Ascending aorta (tissue), 2 donors: Measurements from ENCODE around the gene HOXA13. TPM values are rescaled to one million over a fixed set of nuclear protein-coding genes. Genes with fewer than 3 reads are reported as not detected.

Experiments
- DNase-seq, 2 donors: peaks; one replicate each; pipeline ENCODE4 v3.0.0-alpha.2; 2019; ENCODE audit warnings: low spot score in 2 of 2
- H3K27ac ChIP-seq, 2 donors: fragments of 200-600 bp; sonication (generic); one replicate each; pipeline ENCODE4 v1.5.1; 2016 to 2017; ENCODE audit warnings: mild to moderate bottlenecking in 1 of 2
- H3K27me3 ChIP-seq: fragments of 200-600 bp; sonication (generic); one replicate; pipeline ENCODE4 v1.5.1; 2017
- H3K36me3 ChIP-seq, 2 donors: fragments of 200-600 bp; sonication (generic); one replicate each; pipeline ENCODE4 v1.5.1; 2016
- H3K4me1 ChIP-seq, 2 donors: fragments of 200-600 bp; sonication (generic); one replicate each; pipeline ENCODE4 v1.5.1; 2016 to 2017; ENCODE audit warnings: mild to moderate bottlenecking in 1 of 2
- H3K4me3 ChIP-seq, 2 donors: fragments of 200-600 bp; sonication (generic); one replicate each; pipeline ENCODE4 v1.5.1; 2016 to 2017; ENCODE audit warnings: mild to moderate bottlenecking in 1 of 2
- H3K9me3 ChIP-seq, 2 donors: fragments of 200-600 bp; sonication (generic); one replicate each; pipeline ENCODE4 v1.5.1; 2016
- intact Hi-C: fragments of 100-400 bp; cut with DNase I; formaldehyde crosslinking; loops from one replicate; pipeline ENCODE4 v1.15.1; 2023
- total RNA-seq: library from RNA; depleted of rRNA; stranded (reverse); fragments of >200 nt; gene quantifications from one replicate; pipeline ENCODE4 v1.1.0, GENCODE V29; 2016
- TF ChIP-seq, protein P1 (sequence below), 3 experiments: fragments of 200-600 bp in 2 of 3; fragments of 450-650 bp in 1 of 3; sonication (generic) in 2 of 3; IDR thresholded peaks; one replicate each; pipeline ENCODE4 v1.5.1; 2016 to 2019; ENCODE audit warnings: antibody characterized with exemption in 3 of 3, mild to moderate bottlenecking in 1 of 3, moderate library complexity in 1 of 3

Gene HOXA13
- total RNA-seq, 1 donor from 2014 or later, result not detected

DNA sequence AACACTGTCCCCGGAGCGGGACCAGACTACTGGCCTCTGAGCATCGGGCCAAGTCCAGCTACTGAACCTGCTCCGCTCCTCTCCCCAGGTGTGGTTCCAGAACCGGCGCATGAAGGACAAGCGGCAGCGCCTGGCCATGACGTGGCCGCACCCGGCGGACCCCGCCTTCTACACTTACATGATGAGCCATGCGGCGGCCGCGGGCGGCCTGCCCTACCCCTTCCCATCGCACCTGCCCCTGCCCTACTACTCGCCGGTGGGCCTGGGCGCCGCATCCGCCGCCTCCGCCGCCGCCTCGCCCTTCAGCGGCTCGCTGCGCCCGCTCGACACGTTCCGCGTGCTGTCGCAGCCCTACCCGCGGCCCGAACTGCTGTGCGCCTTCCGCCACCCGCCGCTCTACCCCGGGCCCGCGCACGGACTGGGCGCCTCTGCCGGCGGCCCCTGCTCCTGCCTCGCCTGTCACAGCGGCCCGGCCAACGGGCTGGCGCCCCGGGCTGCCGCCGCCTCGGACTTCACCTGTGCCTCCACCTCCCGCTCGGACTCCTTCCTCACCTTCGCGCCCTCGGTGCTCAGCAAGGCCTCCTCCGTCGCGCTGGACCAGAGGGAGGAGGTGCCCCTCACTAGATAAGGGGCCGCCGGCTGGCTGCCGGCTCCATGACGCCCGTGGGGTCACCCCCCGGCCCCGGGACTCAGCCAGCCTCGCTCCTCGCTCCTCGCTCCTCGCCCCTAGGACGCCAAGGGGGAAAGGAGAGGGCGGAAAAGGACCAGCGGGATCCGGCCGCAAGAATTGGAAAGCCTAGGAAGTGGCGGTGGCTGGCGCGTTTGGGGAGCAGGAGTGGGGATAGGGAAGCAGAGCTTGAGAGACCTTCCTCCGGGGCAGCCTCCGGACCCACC lies 46.2 kb upstream of the HOXA13 start:
- no peaks in the 10 kb centered on the region for H3K36me3 ChIP-seq
- TF ChIP-seq, protein P1, sequence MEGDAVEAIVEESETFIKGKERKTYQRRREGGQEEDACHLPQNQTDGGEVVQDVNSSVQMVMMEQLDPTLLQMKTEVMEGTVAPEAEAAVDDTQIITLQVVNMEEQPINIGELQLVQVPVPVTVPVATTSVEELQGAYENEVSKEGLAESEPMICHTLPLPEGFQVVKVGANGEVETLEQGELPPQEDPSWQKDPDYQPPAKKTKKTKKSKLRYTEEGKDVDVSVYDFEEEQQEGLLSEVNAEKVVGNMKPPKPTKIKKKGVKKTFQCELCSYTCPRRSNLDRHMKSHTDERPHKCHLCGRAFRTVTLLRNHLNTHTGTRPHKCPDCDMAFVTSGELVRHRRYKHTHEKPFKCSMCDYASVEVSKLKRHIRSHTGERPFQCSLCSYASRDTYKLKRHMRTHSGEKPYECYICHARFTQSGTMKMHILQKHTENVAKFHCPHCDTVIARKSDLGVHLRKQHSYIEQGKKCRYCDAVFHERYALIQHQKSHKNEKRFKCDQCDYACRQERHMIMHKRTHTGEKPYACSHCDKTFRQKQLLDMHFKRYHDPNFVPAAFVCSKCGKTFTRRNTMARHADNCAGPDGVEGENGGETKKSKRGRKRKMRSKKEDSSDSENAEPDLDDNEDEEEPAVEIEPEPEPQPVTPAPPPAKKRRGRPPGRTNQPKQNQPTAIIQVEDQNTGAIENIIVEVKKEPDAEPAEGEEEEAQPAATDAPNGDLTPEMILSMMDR (IDR thresholded peaks at IDR 0.05), result no peak
- peak overlapping the region; percentile 35 to 45 for H3K4me3 ChIP-seq
- peaks cover 6 to 16% of the 10 kb centered on the region in 2 donors for H3K4me1 ChIP-seq
- no peak for DNase-seq
- peaks cover 44% of the 10 kb centered on the region for H3K27me3 ChIP-seq
- no peak overlapping the region for H3K27ac ChIP-seq
- intact Hi-C loops, result no loop called here
- H3K9me3 ChIP-seq, result no peaks in the 10 kb centered on the region

DNA sequence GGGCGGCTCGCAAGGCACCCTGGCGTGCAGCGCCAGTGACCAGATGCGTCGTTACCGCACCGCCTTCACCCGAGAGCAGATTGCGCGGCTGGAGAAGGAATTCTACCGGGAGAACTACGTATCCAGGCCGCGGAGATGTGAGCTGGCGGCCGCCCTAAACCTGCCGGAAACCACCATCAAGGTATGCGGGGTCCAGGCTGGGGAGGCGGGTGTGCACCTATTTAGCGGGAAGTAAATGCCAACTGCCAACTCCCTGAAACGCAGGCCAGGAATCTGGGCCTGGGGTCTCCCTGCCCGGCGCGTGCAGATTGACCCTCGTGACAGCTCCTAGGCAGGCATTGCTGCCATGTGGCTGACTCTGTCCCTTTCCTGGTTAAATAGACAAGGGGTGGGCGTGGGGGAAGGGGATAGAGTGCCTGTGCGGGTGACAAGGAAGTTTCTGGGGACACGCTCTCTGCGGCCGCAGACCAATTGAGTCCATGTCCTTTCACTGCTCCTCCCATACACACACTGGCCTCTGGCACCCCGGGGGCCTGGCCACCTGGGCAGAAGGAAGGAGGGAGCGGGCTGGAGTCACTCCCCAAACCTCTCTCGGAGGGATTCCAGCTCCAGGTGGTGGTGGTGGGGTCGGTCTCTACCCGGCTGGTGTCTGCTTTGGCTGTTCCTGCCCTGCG lies 45.4 kb upstream of the HOXA13 start:
- no peak for DNase-seq
- H3K27ac ChIP-seq, result no peak overlapping the region
- TF ChIP-seq, protein P1 (IDR thresholded peaks at IDR 0.05), result no peak
- no peaks in the 10 kb centered on the region for H3K9me3 ChIP-seq
- H3K4me3 ChIP-seq, result peak overlapping the region; percentile 35 to 45
- no peaks in the 10 kb centered on the region for H3K36me3 ChIP-seq
- intact Hi-C loops, result no loop called here
- H3K4me1 ChIP-seq, result peaks cover 6 to 16% of the 10 kb centered on the region in 2 donors
- H3K27me3 ChIP-seq, result peaks cover 47% of the 10 kb centered on the region

DNA sequence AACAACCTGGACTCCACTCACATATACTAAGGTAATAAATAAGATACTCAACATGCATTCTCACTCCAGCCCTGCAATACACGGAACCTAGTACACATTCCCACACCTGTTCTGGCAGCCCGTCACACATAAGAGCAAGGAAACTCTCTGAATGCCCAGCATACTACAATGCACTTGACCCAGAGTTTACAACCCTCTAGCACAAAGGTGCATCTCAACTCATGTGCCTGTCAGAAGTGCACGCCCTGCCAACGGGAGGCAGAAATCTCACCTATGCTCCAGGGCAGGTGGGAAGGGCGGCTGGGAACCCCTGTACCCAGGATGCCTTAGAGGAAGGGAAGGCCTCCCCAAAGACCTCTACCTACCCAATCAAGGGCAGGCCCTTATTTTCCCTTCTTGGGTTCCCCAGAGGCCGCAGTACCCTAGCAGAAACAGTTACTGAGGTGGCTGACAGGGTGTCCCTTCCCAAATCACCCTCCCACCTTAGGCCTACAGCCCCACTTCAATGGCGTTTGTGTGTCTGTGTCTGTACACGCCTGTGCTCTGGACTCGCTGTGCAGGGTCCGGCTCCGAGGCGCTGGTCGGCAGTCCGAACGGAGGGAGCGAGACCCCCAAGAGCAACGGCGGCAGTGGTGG lies 44.7 kb upstream of the HOXA13 start:
- TF ChIP-seq, protein P1 (IDR thresholded peaks at IDR 0.05), result no peak

DNA sequence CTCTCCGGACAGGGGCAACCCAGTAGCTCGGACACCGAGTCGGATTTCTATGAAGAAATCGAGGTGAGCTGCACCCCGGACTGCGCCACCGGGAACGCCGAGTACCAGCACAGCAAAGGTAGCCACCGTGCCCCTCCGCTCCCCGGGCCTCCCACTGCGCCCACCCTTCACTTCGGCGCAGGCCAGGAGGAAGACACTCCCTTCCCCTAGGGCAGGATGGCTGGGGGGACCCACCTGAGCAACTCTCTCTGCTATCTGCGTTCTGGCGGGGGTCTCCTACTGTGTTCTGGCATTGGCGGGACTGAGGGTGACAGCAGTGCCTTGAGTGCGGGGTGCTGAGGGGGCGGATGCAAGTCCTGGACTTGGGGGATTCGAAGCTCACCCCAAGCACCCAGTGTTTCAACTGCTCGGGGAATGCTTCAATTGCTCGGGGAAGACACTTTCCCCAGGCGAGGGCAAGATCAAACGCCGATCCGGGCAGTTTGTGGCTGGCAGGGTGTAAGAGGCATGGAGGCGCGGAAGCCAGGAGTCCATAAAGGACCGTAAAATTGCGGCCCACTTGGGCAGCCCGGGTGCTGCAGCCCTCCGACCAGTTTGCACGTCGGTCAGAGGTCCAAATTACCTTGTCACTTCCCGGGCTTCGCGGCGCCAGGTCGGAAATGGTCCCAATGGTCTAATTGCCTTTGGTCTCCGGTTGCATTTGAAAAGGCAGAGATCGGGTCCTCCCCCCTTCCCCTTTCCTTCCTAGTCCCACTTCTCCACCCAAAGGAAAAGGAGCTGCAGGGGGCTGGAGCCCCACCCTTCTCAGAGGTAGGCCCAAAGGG lies 43.7 kb upstream of the HOXA13 start:
- TF ChIP-seq, protein P1 (IDR thresholded peaks at IDR 0.05), result no peak
- no peaks in the 10 kb centered on the region for H3K36me3 ChIP-seq
- no peak overlapping the region for H3K27ac ChIP-seq
- H3K4me3 ChIP-seq, result peak overlapping the region; percentile 44 to 49
- H3K4me1 ChIP-seq, result peaks cover 6 to 21% of the 10 kb centered on the region in 2 donors
- peaks cover 52% of the 10 kb centered on the region for H3K27me3 ChIP-seq
- no peak for DNase-seq
- no peaks in the 10 kb centered on the region for H3K9me3 ChIP-seq
- intact Hi-C loops, result no loop called here

More for the DNA sequence above, 44.7 kb upstream of the HOXA13 start:
- H3K36me3 ChIP-seq, result no peaks in the 10 kb centered on the region
- H3K27ac ChIP-seq, result no peak overlapping the region
- no peaks in the 10 kb centered on the region for H3K9me3 ChIP-seq
- peaks cover 45% of the 10 kb centered on the region for H3K27me3 ChIP-seq
- peaks cover 6 to 18% of the 10 kb centered on the region in 2 donors for H3K4me1 ChIP-seq
- H3K4me3 ChIP-seq, result no peak overlapping the region
- intact Hi-C loops, result no loop called here
- DNase-seq, result no peak
